Smooth muscle cell (in vitro differentiated cells): ENCODE measurements around the gene ZCCHC10. TPM values are rescaled to one million over a fixed set of nuclear protein-coding genes. Genes with fewer than 3 reads are reported as not detected.

Source experiments
- DNase-seq: peaks from one replicate; lab custom pipeline; 2025; ENCODE audit not compliant: unreplicated experiment; lab: John Stamatoyannopoulos, UW
- H2AFZ ChIP-seq: fragments of 200-600 bp; sonication (generic); 2 replicates; pipeline ENCODE4 v1.6.0; 2016; ENCODE audit warnings: antibody characterized with exemption, low read depth, mild to moderate bottlenecking
- H3F3A ChIP-seq: fragments of 200-600 bp; sonication (generic); 2 replicates; pipeline ENCODE4 v1.6.0; 2017; ENCODE audit warnings: antibody characterized with exemption, low read depth
- H3K27ac ChIP-seq: fragments of 200-600 bp; sonication (generic); 2 replicates; pipeline ENCODE4 v1.5.1; 2016; ENCODE audit warnings: low read depth, mild to moderate bottlenecking
- H3K27me3 ChIP-seq: fragments of 200-600 bp; sonication (generic); 2 replicates; pipeline ENCODE4 v1.6.1; 2016; ENCODE audit warnings: low read depth, mild to moderate bottlenecking
- H3K36me3 ChIP-seq: fragments of 200-600 bp; sonication (generic); 2 replicates; pipeline ENCODE4 v1.5.1; 2016; ENCODE audit warnings: low read depth
- H3K4me1 ChIP-seq: fragments of 200-600 bp; sonication (generic); 2 replicates; pipeline ENCODE4 v1.5.1; 2016; ENCODE audit warnings: low read depth
- H3K4me2 ChIP-seq: fragments of 200-600 bp; sonication (generic); 2 replicates; pipeline ENCODE4 v1.6.0; 2016; ENCODE audit warnings: mild to moderate bottlenecking
- H3K4me3 ChIP-seq: fragments of 200-600 bp; sonication (generic); 2 replicates; pipeline ENCODE4 v1.5.1; 2016; ENCODE audit warnings: mild to moderate bottlenecking
- H3K79me2 ChIP-seq: fragments of 200-600 bp; sonication (generic); 2 replicates; pipeline ENCODE4 v1.6.0; 2016; ENCODE audit warnings: low read depth, mild to moderate bottlenecking
- H3K9ac ChIP-seq: fragments of 200-600 bp; sonication (generic); 2 replicates; pipeline ENCODE4 v1.6.0; 2016; ENCODE audit warnings: low read depth
- H3K9me3 ChIP-seq: fragments of 200-600 bp; sonication (generic); replicated peaks from 2 replicates; pipeline ENCODE4 v1.5.1; 2016; ENCODE audit warnings: low read depth
- H4K20me1 ChIP-seq: fragments of 200-600 bp; sonication (generic); 2 replicates; pipeline ENCODE4 v1.6.0; 2016; ENCODE audit warnings: low read depth
- WGBS: methylation state at CpG from one replicate; pipeline ENCODE4 v1.1.7; 2016; ENCODE audit warnings: low lambda C conversion rate; 5-methylcytosine and 5-hydroxymethylcytosine counted together
- polyA plus RNA-seq: library from polyadenylated mRNA; unstranded; fragments of >200 nt; fragmentation: Nextera tagmentation; extraction: Ambion mirVana; gene quantifications from 2 replicates; pipeline ENCODE4 v1.2.1, GENCODE V29; 2016
- total RNA-seq: library from RNA; depleted of rRNA; stranded (reverse); fragments of >200 nt; gene quantifications from 2 replicates; pipeline ENCODE4 v1.2.3, GENCODE V29; 2014
- TF ChIP-seq, protein P1 (sequence below): fragments of 200-600 bp; sonication (generic); IDR thresholded peaks from 2 replicates; pipeline ENCODE4 v1.5.1; 2017; ENCODE audit warnings: borderline replicate concordance, mild to moderate bottlenecking, antibody characterized with exemption; ENCODE audit not compliant: insufficient read depth, poor library complexity, severe bottlenecking

The ZCCHC10 gene
- total and polyA plus RNA-seq, 2 experiments from 2014 or later: 28.4 to 33.4 TPM

DNA sequence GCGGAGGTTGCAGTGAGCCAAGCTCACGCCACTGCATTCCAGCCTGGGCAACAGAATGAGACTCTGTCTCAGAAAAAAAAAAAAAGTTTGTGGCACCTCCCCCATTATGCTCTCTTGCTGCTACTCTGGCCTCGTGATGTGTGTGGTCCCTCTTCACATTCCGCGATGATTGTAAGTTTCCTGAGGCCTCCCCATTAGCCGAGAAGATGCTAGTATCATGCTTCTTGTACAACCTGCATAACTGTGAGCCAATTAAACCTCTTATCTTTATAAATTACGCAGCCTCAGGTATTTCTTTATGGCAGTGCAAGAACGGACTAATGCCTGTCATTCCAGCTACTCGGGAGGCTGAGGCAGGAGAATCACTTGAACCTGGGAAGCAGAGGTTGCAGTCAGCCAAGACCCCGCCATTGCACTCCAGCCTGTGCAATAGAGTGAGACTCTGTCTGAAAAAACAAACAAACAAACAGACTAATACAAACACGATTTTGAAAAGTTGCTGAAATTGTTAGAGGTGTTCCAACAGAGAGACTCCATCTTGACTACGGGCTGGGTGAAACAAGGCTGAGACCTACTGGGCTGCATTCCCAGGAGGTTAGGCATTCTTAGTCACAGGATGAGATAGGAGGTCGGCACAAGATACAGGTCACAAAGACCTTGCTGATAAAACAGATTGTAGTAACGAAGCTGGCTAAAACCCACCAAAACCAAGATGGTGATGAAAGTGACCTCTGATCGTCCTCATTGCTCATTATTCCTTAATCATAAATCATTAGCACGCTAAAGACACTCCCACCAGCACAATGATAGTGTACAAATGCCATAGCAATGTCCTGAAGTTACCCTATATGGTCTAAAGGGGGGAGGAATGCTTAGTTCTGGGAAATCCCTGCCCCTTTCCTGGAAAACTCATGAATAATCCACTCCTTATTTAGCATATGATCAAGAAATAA lies 54.6 kb downstream of the ZCCHC10 start:
- no peak overlapping the region for H3K27ac ChIP-seq
- H4K20me1 ChIP-seq: no peaks in the 10 kb centered on the region
- H3K4me1 ChIP-seq: no peaks in the 10 kb centered on the region
- no peak overlapping the region for H3K4me3 ChIP-seq
- H3F3A ChIP-seq: no peaks in the 10 kb centered on the region
- no peaks in the 10 kb centered on the region for H3K9me3 ChIP-seq
- WGBS: 75% methylated on average over 16 of the region's 16 CpGs
- no peaks in the 10 kb centered on the region for H3K79me2 ChIP-seq
- TF ChIP-seq, protein P1, sequence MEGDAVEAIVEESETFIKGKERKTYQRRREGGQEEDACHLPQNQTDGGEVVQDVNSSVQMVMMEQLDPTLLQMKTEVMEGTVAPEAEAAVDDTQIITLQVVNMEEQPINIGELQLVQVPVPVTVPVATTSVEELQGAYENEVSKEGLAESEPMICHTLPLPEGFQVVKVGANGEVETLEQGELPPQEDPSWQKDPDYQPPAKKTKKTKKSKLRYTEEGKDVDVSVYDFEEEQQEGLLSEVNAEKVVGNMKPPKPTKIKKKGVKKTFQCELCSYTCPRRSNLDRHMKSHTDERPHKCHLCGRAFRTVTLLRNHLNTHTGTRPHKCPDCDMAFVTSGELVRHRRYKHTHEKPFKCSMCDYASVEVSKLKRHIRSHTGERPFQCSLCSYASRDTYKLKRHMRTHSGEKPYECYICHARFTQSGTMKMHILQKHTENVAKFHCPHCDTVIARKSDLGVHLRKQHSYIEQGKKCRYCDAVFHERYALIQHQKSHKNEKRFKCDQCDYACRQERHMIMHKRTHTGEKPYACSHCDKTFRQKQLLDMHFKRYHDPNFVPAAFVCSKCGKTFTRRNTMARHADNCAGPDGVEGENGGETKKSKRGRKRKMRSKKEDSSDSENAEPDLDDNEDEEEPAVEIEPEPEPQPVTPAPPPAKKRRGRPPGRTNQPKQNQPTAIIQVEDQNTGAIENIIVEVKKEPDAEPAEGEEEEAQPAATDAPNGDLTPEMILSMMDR: no peak
- H3K9ac ChIP-seq: no peak overlapping the region
- peak overlapping the region; percentile 62 for H2AFZ ChIP-seq
- H3K4me2 ChIP-seq: no peak overlapping the region
- no peak for DNase-seq
- no peaks in the 10 kb centered on the region for H3K27me3 ChIP-seq
- no peaks in the 10 kb centered on the region for H3K36me3 ChIP-seq

DNA sequence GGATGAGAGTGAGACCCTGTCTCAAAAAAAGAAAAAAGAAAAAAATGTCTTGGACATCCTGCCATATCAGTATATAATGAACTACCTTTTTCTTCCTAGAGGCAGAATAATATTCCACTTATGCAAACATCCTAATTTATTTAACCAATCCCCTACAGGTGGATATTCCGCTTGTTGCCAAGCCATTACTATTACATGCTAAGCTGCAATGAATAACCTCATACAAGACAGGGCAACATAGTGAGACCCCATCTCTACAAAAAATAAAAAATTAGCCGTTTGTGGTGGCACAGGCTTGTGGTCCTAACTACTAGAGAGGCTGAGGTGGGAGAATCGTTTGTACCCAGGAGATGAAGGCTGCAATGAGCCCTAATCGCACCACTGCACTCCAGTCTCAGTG lies 61.2 kb downstream of the ZCCHC10 start:
- Histone ChIP-seq H4K20me1 (peaks cover 25% of the 10 kb centered on the region), H3K9me3 (no peaks in the 10 kb centered on the region), H3K4me1 (peaks cover 24% of the 10 kb centered on the region), H2AFZ (no peak overlapping the region), H3K9ac (no peak overlapping the region), H3K27me3 (no peaks in the 10 kb centered on the region), H3K79me2 (peaks cover 32% of the 10 kb centered on the region), H3K4me2 (no peak overlapping the region), H3K36me3 (no peaks in the 10 kb centered on the region), H3K27ac (no peak overlapping the region), H3K4me3 (no peak overlapping the region), H3F3A (peaks cover 18% of the 10 kb centered on the region)
- WGBS: 98% methylated on average over 4 of the region's 4 CpGs
- TF ChIP-seq, protein P1: no peak
- no peak for DNase-seq

DNA sequence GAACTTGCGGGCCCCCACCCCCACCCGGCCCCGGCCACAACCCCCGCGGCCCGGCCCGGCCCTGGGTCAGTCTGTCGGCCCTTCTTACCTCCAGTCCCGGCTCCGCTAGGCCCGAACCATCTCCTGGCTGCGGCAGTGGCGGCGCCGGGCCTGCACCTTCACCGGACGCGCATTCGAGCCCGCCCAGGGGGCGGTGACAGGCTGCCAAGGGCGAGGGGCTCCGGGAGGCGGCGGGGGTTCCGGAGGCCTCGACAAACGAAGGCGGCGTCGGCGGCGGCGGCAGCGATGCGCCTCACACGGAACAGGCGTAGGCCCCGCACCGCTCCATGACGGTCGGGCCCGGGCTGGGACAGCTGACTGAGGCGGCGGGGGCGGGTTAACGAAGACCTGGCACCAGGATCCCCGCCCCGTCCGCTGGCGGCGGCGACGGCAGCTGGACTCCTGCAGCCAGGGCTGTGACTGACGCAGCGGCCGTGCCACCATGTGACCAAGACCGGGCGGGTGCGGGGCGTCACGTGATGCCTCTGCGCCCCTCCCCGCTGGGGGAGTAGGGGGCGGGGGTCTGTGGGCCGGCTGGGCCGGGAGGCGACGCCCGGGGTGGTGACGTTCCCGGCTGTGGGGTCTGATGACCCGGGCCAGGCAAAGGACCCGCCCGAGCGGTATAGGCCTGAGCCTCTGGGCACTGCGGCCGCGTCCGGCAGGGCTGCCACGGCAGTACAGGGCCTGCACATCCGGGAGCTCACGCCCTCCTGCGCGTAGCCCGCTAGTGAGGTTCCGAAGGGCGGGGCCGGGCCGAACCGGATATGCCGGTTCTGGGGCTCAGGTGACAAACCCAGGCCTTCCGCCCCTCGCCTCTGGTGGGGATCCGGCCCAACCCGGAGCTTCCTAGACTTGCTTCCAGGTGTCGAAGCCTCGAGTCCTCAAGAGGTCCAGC lies 62.9 kb downstream of the ZCCHC10 start, which contains the start of gene AFF4:
Gene AFF4, minus strand, starts transcription at position 464 of the 934 bp plus-strand sequence. CDS start 26,445 bp downstream, outside the sequence.
- H3K4me2 ChIP-seq: peak within 1 kb of the TSS; percentile 95
- H3K9me3 ChIP-seq: no peaks in the 10 kb centered on the region
- H3K27me3 ChIP-seq: no peaks in the 10 kb centered on the region
- H3K27ac ChIP-seq: peak within 1 kb of the TSS; percentile 100
- H3K9ac ChIP-seq: peak within 1 kb of the TSS; percentile 100
- 2% methylated on average over 47 of the region's 98 CpGs for WGBS
- H3K4me1 ChIP-seq: peaks cover 24% of the 10 kb centered on the region
- H2AFZ ChIP-seq: peak within 1 kb of the TSS; percentile 89
- peaks cover 42% of the 10 kb centered on the region for H4K20me1 ChIP-seq
- TF ChIP-seq, protein P1: peak; percentile 4
- no peaks in the 10 kb centered on the region for H3K36me3 ChIP-seq
- peaks cover 18% of the 10 kb centered on the region for H3F3A ChIP-seq
- peak within 1 kb of the TSS; percentile 87 for H3K4me3 ChIP-seq
- H3K79me2 ChIP-seq: peaks cover 48% of the 10 kb centered on the region
- peak; percentile 92 for DNase-seq
